SU-DHL-6 (cell line): Measurements from ENCODE around the gene IL32.
"Not testable (repeated sequence)": the region's sequence is repeated elsewhere in the genome, so short reads cannot be mapped to it uniquely, and the experiment has no call there.

Experiments used
- CTCF ChIP-seq: fragments of 200-600 bp; sonication (generic); IDR thresholded peaks from one replicate; pipeline ENCODE4 v1.5.1; 2017; ENCODE audit warnings: antibody characterized with exemption, mild to moderate bottlenecking, low read length, moderate library complexity; ENCODE audit not compliant: insufficient read depth, poor library complexity, severe bottlenecking
- EZH2phosphoT487 ChIP-seq: fragments of 200-600 bp; sonication (generic), shearing (Covaris generic); conservative IDR thresholded peaks from 2 replicates; pipeline ENCODE4 v1.6.1; 2018; ENCODE audit warnings: mild to moderate bottlenecking, antibody characterized with exemption, low read length, moderate library complexity, mixed read lengths

- TF ChIP-seq CTCF, EZH2phosphoT487: not testable (repeated sequence)
Observed at GRCh38 chr16:3072576-3073263, 7.3 kb downstream of the IL32 start.
